ENCODE results near the gene PDZD8.
"Not testable (repeated sequence)": the region's sequence is repeated elsewhere in the genome, so short reads cannot be mapped to it uniquely, and the experiment has no call there.

Gene PDZD8

DNA sequence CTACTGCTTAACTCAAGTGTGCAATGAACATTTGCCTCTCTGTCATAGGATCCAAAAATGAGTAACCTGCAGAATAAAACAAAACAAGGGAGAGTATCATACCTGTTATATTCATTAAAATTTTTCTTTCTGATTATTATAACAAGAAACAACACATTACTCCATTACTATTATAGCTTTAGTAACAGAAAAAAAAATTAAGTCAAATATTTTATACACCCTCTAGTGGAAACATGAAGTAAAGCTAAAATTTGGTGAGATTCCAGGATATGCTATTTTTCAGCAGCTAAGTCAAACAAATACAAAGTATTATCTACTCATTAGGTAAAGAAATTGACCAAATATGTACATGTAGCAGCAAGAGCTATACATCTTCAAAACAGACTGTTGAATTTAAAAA lies 56.3 kb downstream of the PDZD8 start:
- TF ChIP-seq, protein P1, sequence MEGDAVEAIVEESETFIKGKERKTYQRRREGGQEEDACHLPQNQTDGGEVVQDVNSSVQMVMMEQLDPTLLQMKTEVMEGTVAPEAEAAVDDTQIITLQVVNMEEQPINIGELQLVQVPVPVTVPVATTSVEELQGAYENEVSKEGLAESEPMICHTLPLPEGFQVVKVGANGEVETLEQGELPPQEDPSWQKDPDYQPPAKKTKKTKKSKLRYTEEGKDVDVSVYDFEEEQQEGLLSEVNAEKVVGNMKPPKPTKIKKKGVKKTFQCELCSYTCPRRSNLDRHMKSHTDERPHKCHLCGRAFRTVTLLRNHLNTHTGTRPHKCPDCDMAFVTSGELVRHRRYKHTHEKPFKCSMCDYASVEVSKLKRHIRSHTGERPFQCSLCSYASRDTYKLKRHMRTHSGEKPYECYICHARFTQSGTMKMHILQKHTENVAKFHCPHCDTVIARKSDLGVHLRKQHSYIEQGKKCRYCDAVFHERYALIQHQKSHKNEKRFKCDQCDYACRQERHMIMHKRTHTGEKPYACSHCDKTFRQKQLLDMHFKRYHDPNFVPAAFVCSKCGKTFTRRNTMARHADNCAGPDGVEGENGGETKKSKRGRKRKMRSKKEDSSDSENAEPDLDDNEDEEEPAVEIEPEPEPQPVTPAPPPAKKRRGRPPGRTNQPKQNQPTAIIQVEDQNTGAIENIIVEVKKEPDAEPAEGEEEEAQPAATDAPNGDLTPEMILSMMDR (IDR thresholded peaks at IDR 0.05; ENCODE audit: low read depth, low read length) = peak; percentile 15; the same call in 1 of the 2 replicates
- no peak overlapping the region for H3K4me3 ChIP-seq (ENCODE audit: low read depth, low read length)

DNA sequence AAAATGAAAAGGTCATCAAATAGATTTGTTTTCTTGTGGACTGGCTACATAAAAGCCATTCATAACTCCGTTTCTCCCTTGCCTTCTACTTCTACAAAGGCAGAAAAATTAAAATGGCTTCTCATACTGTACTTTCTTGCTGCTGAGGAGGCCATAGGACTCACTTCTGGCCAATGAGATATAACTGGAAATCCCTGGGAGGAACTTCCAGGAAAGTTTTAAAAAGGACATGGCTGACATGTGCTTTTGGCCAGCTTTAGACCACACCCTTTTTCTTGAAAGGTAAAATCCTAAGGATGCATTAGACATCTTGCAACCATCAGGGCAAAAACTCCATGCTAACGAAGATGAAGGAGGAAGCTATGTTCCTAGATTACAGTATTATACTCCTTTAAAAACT lies 58.5 kb downstream of the PDZD8 start:
- H3K4me3 ChIP-seq (ENCODE audit: low read depth, low read length) = no peak overlapping the region
- TF ChIP-seq, protein P1 (IDR thresholded peaks at IDR 0.05; ENCODE audit: low read depth, low read length) = no peak

DNA sequence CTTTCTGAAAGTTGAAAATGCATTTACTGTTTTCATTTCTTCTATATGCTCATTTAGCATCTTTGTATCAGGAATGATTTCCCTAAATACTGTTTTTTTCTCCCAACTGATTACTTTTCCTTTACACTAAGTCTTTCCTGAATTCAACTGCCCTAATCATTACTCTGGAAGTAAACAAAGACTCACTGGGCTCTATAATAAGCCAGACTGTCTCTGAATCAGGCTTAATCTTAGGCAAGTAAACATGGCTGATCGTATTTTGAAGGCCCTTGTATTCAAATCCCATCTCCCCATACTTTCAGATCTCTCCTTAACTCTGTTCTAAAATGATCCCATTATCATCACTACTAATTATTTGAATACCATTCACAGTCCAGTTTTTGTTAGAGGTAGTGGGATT lies 61.6 kb downstream of the PDZD8 start:
- TF ChIP-seq, protein P1 (IDR thresholded peaks at IDR 0.05; ENCODE audit: low read depth, low read length) = no peak
- no peak overlapping the region for H3K4me3 ChIP-seq (ENCODE audit: low read depth, low read length)

DNA sequence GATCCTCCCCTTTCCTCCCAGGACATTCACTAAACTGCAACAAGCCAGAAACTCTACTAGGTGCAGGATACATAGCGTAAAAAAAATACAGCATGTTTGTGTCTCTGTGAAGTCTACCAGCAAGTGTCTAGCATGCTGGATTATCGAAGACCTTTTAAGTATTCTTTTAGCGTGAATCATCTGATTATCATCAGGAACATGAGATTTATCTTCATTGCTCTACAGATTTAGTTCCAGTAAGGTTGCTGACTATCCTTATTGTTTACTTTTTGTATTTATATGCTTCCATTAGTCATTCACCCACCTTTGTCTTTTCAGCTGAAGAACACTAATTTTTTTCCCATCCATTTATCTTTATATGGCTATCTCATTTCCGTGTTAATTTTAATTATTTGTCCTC lies 62.8 kb downstream of the PDZD8 start:
- TF ChIP-seq, protein P1 (IDR thresholded peaks at IDR 0.05; ENCODE audit: low read depth, low read length) = no peak

DNA sequence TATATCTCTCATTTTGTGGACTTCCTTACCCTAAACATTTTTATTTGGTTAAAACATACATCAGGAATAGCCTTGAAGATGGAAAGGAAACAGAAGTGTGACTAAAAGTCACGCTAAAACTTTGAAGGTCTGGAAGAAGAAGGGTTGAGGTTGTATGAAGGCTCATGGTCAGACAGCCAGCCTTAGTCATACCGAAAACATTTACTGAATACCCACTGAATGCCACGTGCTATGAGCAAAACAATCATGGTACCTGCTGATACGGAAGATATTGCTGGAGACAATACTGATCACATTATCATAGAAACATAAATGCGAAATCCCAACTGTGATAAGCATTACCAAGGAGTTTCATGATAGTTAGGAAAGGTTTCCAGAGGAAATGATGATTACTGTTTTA lies 64.0 kb downstream of the PDZD8 start:
- TF ChIP-seq, protein P1 (IDR thresholded peaks at IDR 0.05; ENCODE audit: low read depth, low read length) = no peak
- no peak overlapping the region for H3K4me3 ChIP-seq (ENCODE audit: low read depth, low read length)

More for the DNA sequence above, 62.8 kb downstream of the PDZD8 start:
- H3K4me3 ChIP-seq (ENCODE audit: low read depth, low read length) = no peak overlapping the region

DNA sequence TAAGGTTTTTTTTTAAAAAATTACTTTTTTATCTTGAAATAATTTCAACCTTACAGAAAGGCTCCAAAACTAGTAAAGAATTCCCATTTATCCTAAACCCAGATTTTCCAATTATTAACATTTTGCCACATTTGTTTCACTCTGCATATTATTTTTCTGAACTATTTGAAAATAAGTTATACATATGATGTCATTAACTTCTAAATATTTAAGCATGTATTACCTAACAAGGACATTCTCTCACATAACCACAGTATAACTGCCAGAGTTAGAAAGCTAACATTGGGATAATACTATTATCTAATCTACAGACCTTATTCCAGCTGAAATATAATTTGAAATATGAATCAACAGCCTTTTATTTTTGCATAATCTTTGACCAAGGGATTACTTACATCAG lies 68.6 kb downstream of the PDZD8 start:
- no peak overlapping the region for H3K4me3 ChIP-seq (ENCODE audit: low read depth, low read length)
- TF ChIP-seq, protein P1 (IDR thresholded peaks at IDR 0.05; ENCODE audit: low read depth, low read length) = no peak

DNA sequence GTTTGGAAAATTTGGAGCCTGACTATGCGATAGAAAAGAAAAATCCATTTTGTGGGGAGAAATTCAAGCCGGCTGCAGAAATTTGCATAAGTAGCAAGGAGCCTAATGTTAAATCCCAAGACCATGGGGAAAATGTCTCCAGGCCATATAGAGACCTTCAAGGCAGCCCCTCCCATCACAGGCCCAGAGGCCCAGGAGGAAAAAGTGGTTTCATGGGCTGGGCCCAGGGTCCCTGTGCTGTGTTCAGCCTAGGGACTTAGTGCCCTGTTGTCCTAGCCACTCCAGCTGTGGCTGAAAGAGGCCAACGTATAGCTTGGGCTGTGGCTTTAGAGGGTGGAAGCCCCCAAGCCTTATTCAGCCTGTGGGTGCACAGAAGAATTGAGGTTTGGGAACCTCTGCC lies 71.8 kb downstream of the PDZD8 start:
- not testable (repeated sequence) for H3K4me3 ChIP-seq (ENCODE audit: low read depth, low read length)

DNA sequence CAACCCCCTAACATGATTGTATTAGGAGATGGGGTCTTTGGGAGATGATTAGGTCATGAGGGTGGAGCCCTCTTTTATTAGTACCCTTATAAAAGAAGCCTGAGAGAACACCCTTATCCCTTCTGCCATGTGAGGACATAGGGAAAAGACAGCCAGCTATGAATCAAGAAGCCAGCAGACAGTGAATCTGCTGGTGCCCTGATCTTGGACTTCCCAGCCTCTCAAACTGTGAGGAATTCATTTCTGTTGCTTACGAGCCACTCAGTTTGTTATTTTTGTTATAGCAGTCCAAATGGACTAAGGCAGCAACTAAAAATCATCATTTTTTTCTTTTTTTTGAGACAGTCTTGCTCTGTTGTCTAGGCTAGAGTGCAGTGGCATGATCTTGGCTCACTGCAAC lies 74.6 kb downstream of the PDZD8 start:
- TF ChIP-seq, protein P1 (IDR thresholded peaks at IDR 0.05; ENCODE audit: low read depth, low read length) = no peak
- no peak overlapping the region for H3K4me3 ChIP-seq (ENCODE audit: low read depth, low read length)
